Lower leg skin (tissue), 4 donors: ENCODE measurements around the gene MAP3K15. TPM values are rescaled to one million over a fixed set of nuclear protein-coding genes. Genes with fewer than 3 reads are reported as not detected.

ENCODE experiments used
- DNase-seq, 2 donors: peaks; one replicate each; pipeline ENCODE4 v3.0.0-alpha.2; 2019; ENCODE audit warnings: low spot score in 2 of 2
- H3K4me3 ChIP-seq: fragments of 200-600 bp; sonication (generic); 2 replicates; pipeline ENCODE4 v1.5.1; 2017; ENCODE audit warnings: mild to moderate bottlenecking, low read depth; ENCODE audit not compliant: poor library complexity, severe bottlenecking
- POLR2A ChIP-seq, 2 donors: fragments of 450-650 bp; IDR thresholded peaks; one replicate each; pipeline ENCODE4 v1.6.1; 2016 to 2017; ENCODE audit warnings: antibody characterized with exemption in 2 of 2, mild to moderate bottlenecking in 1 of 2, moderate library complexity in 1 of 2
- WGBS, 2 donors: methylation state at CpG; one replicate each; pipeline ENCODE4 v1.1.5; 2018; 5-methylcytosine and 5-hydroxymethylcytosine counted together
- intact Hi-C: fragments of 100-400 bp; cut with DNase I; formaldehyde crosslinking; loops from one replicate; pipeline ENCODE4 v1.15.0; 2023; ENCODE audit warnings: low total_unique reads
- total RNA-seq, 4 donors: library from RNA; depleted of rRNA; stranded (reverse); fragments of >200 nt; gene quantifications; one replicate each; pipeline ENCODE4 v1.1.0, GENCODE V29; 2016
- TF ChIP-seq, protein P1 (sequence below), 3 donors: fragments of 450-650 bp; IDR thresholded peaks; one replicate each; pipeline ENCODE4 v1.5.1; 2016; ENCODE audit warnings: antibody characterized with exemption in 3 of 3, mild to moderate bottlenecking in 3 of 3, moderate library complexity in 2 of 3

The MAP3K15 gene
- total RNA-seq, 4 donors from 2014 or later: 0.11 to 0.15 TPM; not detected in 2

DNA sequence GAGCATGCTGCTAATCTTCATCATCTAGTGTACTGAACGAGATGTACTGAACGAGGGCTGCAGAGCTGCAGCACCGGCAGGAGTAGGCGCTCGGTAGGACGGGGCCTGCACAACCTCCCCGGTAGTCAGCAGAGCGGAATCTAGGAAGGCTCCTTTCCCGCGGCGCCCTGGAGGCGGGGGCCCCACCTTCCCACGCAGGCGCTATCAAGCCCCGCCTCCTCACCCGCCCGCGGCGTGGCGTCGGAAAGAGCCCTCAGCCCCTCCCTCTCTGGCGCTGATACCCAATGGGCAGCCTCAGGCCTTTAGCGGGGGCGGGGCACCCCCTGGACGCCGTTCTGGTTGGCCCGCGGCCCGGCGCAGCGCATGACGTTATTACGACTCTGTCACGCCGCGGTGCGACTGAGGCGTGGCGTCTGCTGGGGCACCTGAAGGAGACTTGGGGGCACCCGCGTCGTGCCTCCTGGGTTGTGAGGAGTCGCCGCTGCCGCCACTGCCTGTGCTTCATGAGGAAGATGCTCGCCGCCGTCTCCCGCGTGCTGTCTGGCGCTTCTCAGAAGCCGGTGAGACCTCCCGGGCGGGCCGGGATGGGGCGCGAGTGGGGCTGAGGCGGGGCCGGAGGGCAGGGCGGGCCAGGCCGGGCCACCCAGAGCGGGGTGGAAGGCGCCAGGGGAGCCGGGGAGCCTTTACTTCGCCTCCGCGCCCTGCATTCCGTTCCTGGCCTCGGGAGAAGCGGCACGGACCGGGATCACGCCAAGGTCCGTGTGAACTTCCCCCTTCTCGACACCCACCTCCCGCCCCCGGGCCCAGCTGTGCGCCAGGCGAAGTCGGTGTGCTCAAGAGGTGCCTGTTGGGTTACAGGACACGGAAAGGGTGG is 171.5 kb downstream of the MAP3K15 start, which contains the start of gene PDHA1:
Gene PDHA1, plus strand, starts transcription at position 393 of the 874 bp plus-strand sequence. Its CDS starts 111 bp downstream, at position 504.
- DNase-seq: peak; percentile 87 to 98
- H3K4me3 ChIP-seq: peak within 1 kb of the TSS; percentile 55
- peak in 1 of 2 donors; percentile 21 for TF ChIP-seq POLR2A (IDR thresholded peaks at IDR 0.05)
- TF ChIP-seq, protein P1, sequence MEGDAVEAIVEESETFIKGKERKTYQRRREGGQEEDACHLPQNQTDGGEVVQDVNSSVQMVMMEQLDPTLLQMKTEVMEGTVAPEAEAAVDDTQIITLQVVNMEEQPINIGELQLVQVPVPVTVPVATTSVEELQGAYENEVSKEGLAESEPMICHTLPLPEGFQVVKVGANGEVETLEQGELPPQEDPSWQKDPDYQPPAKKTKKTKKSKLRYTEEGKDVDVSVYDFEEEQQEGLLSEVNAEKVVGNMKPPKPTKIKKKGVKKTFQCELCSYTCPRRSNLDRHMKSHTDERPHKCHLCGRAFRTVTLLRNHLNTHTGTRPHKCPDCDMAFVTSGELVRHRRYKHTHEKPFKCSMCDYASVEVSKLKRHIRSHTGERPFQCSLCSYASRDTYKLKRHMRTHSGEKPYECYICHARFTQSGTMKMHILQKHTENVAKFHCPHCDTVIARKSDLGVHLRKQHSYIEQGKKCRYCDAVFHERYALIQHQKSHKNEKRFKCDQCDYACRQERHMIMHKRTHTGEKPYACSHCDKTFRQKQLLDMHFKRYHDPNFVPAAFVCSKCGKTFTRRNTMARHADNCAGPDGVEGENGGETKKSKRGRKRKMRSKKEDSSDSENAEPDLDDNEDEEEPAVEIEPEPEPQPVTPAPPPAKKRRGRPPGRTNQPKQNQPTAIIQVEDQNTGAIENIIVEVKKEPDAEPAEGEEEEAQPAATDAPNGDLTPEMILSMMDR (IDR thresholded peaks at IDR 0.05): no peak
- intact Hi-C loops: no loop called here
- WGBS, 2 donors: 0 to 42% methylated on average over 4 to 62 of the region's 81 CpGs

DNA sequence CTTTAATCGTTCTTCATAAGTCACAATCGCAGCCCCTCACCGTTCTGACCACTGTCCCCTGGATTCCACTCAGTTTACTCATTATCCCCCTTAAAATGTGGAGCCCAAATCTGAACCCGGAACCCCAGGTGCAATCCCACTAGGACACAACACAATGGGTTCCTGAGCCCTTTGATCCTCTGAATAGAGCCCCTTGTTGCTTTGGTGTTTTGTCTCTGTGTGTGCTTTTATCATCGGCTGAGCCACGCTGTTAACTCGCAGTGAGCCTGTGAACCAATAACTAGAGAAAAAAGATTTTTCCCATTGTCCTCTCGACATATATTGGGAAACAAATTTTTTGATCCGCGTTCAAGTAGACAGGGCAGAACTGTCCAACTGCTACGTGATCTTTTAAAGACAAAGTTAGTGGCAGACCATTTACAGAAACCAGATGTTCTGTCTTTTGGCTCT is 172.2 kb downstream of the MAP3K15 start:
- H3K4me3 ChIP-seq: no peak overlapping the region
- intact Hi-C loops: no loop called here
- 30 to 57% methylated on average over 11 of the region's 11 CpGs for WGBS, 2 donors
- no peak for DNase-seq
- TF ChIP-seq, protein P1 (IDR thresholded peaks at IDR 0.05): no peak
- TF ChIP-seq POLR2A (IDR thresholded peaks at IDR 0.05): no peak

DNA sequence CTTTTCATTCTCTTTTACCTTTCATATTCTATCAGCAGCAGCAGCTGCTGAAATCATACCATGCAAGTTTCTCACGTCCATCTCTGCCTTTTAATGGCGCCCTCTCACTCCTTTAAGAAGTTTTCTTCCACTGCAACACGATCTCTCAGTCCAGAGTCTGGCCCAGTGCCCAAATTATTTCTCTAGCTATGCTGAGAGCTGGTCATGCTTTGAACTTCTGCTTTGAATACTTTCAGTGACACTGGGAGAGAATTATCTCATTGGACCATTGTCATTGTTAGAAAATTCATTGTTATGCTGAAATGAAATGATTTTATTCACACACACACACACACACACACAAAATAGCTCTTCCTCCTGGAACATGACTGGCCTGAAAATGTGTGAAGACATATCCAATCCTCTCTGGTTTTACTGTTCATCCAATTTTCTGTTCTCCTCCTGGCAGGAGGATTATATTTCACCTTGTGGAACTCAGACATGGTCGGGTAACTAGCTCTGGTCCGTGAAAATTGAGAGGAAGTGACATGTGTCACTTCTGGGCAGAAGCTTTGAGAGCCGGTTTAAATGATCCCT is 172.9 kb downstream of the MAP3K15 start:
- no peak for DNase-seq
- intact Hi-C loops: no loop called here
- H3K4me3 ChIP-seq: no peak overlapping the region
- no peak for TF ChIP-seq POLR2A (IDR thresholded peaks at IDR 0.05)
- TF ChIP-seq, protein P1 (IDR thresholded peaks at IDR 0.05): no peak
- WGBS, 2 donors: 57 to 60% methylated on average over 6 of the region's 6 CpGs

DNA sequence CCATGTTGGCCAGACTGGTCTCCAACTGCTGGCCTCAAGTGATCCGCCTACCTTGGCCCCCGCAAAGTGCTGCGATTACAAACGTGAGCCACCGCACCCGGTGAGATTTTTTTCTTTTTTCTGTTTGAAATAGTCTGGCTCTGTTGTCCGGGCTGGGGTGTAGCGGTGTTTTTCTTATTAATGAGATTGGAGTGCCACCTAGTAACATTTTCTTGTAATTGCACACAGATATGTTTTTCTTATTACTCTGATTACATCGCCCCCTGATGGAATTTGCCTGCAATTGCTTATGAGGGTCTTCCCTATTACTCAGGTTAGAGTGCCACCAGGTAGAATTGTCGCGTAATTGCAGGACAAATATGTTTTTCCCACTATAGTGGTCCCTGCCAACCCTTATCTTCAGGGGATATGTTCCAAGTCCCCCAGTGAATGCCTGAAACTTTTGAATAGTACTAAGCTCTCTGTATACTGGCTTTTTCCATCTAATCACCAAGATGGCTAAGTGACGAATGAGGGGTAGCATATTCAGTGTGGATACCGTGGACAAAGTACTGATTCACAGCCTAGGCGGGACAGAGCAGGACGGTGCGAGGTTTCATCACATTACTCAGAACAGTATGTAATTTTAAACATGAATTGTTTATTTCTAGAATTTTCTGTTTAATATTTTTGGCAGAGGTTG is 180.2 kb downstream of the MAP3K15 start:
- intact Hi-C loops: loop anchor here (10.0 kb wide), 1 partner anchor 940 kb away; no protein-coding TSS in a partner anchor
- no peak for DNase-seq
- no peak overlapping the region for H3K4me3 ChIP-seq
- 67 to 79% methylated on average over 16 of the region's 16 CpGs for WGBS, 2 donors
- no peak for TF ChIP-seq POLR2A (IDR thresholded peaks at IDR 0.05)
- TF ChIP-seq, protein P1 (IDR thresholded peaks at IDR 0.05): no peak

DNA sequence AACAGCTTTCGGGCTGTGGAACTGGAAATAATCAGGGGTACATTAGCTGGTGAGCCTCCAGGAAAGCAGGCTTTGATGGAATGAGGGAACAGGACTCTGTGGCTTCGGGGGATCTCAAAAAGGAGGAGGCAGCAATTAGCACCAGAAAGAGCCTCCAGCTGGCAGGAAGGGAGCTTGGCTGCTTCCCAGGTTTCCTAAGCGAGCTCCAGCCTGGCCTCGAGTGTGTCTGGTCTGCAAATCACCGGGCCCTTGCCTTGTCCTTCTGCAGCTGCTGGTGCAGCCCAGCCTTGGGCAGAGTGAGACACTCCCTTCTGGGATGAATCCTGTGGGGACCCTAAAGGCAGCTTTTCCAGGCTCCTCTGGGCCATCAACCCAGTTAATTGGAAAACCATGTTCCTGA is 182.3 kb downstream of the MAP3K15 start:
- intact Hi-C loops: loop anchor here (10.0 kb wide), 1 partner anchor 938 kb away; no protein-coding TSS in a partner anchor
- no peak overlapping the region for H3K4me3 ChIP-seq
- DNase-seq: no peak
- TF ChIP-seq, protein P1 (IDR thresholded peaks at IDR 0.05): no peak
- TF ChIP-seq POLR2A (IDR thresholded peaks at IDR 0.05): no peak
- 25 to 31% methylated on average over 5 of the region's 5 CpGs for WGBS, 2 donors
